HG03097 (cell line): ENCODE measurements around the gene ERC2.
"Not testable (repeated sequence)": the region's sequence is repeated elsewhere in the genome, so short reads cannot be mapped to it uniquely, and the experiment has no call there.

ENCODE experiments used
- ATAC-seq: cut with Tn5 transposase; IDR thresholded peaks from one replicate; pipeline ENCODE4 v1.9.1; 2021; ENCODE audit not compliant: unreplicated experiment, low FRiP score

The ERC2 gene

GRCh38 chr3:55868347-55868746, 599.9 kb downstream of the ERC2 start:
- ATAC-seq, result no peak

- ATAC-seq, result no peak
These were observed 605.2 kb downstream of the ERC2 start for GRCh38 chr3:55863028-55863427.

GRCh38 chr3:55860049-55860721, 608.1 kb downstream of the ERC2 start:
- no peak for ATAC-seq

GRCh38 chr3:55859305-55859704, 609.0 kb downstream of the ERC2 start:
- no peak for ATAC-seq

- no peak for ATAC-seq
These were observed 609.5 kb downstream of the ERC2 start for GRCh38 chr3:55858727-55859126.

- ATAC-seq, result no peak
These were observed 610.0 kb downstream of the ERC2 start for GRCh38 chr3:55858302-55858701.

- no peak for ATAC-seq
These were observed 610.6 kb downstream of the ERC2 start for GRCh38 chr3:55857633-55858032.

- ATAC-seq, result no peak
These were observed 613.0 kb downstream of the ERC2 start for GRCh38 chr3:55855311-55855710.

- no peak for ATAC-seq
These were observed 613.8 kb downstream of the ERC2 start for GRCh38 chr3:55854494-55854893.

GRCh38 chr3:55852326-55852725, 615.9 kb downstream of the ERC2 start:
- ATAC-seq, result no peak

- no peak for ATAC-seq
These were observed 626.1 kb downstream of the ERC2 start for GRCh38 chr3:55842204-55842603.

GRCh38 chr3:55831876-55832275, 636.4 kb downstream of the ERC2 start:
- ATAC-seq, result not testable (repeated sequence)

- ATAC-seq, result no peak
These were observed 639.6 kb downstream of the ERC2 start for GRCh38 chr3:55828712-55829111.

GRCh38 chr3:55827786-55828185, 640.5 kb downstream of the ERC2 start:
- ATAC-seq, result no peak

GRCh38 chr3:55826731-55827496, 641.4 kb downstream of the ERC2 start:
- ATAC-seq, result no peak

GRCh38 chr3:55826097-55826496, 642.2 kb downstream of the ERC2 start:
- ATAC-seq, result no peak

GRCh38 chr3:55824406-55824805, 643.9 kb downstream of the ERC2 start:
- ATAC-seq, result no peak

GRCh38 chr3:55823829-55824228, 644.4 kb downstream of the ERC2 start:
- ATAC-seq, result no peak

GRCh38 chr3:55823001-55823400, 645.3 kb downstream of the ERC2 start:
- ATAC-seq, result no peak

GRCh38 chr3:55819005-55819404, 649.3 kb downstream of the ERC2 start:
- no peak for ATAC-seq

GRCh38 chr3:55818485-55818884, 649.8 kb downstream of the ERC2 start:
- ATAC-seq, result no peak
